H1 (cell line): ENCODE measurements around the gene CSF2RB. TPM values are rescaled to one million over a fixed set of nuclear protein-coding genes. Genes with fewer than 3 reads are reported as not detected.

Source experiments
- CEBPB ChIP-seq: IDR thresholded peaks from 2 replicates; pipeline ENCODE4 v1.6.1; 2012; ENCODE audit warnings: low read depth, low read length
- EGR1 ChIP-seq: IDR thresholded peaks from 2 replicates; pipeline ENCODE4 v1.6.1; 2011; ENCODE audit warnings: low read depth, low read length, borderline replicate concordance
- JUN ChIP-seq: IDR thresholded peaks from 2 replicates; pipeline ENCODE4 v1.6.1; 2011; ENCODE audit warnings: low read depth, mild to moderate bottlenecking, improper control_type of control experiment, low read length
- KDM5A ChIP-seq: fragments of 200-600 bp; IDR thresholded peaks from 2 replicates; pipeline ENCODE4 v1.7.1; 2012; ENCODE audit warnings: mild to moderate bottlenecking, low read length, inconsistent platforms, mixed read lengths
- MAFK ChIP-seq: IDR thresholded peaks from 2 replicates; pipeline ENCODE4 v1.6.1; 2012; ENCODE audit warnings: low read depth, mild to moderate bottlenecking, improper control_type of control experiment, low read length
- MAX ChIP-seq: IDR thresholded peaks from 2 replicates; pipeline ENCODE4 v1.6.1; 2012; ENCODE audit warnings: inconsistent platforms
- NANOG ChIP-seq: IDR thresholded peaks from 2 replicates; pipeline ENCODE4 v1.6.1; 2011; ENCODE audit warnings: low read length, low read depth, mild to moderate bottlenecking, inconsistent platforms; ENCODE audit not compliant: insufficient read depth, poor library complexity, severe bottlenecking
- POLR2AphosphoS5 ChIP-seq: IDR thresholded peaks from 2 replicates; pipeline ENCODE4 v1.6.1; 2011; ENCODE audit warnings: low read depth, low read length
- RXRA ChIP-seq: IDR thresholded peaks from 2 replicates; pipeline ENCODE4 v1.6.1; 2011; ENCODE audit warnings: low read depth, mild to moderate bottlenecking, low read length, moderate library complexity; ENCODE audit not compliant: insufficient read depth
- SRF ChIP-seq: IDR thresholded peaks from 2 replicates; pipeline ENCODE4 v1.6.1; 2011; ENCODE audit warnings: mild to moderate bottlenecking, low read depth, low read length, moderate library complexity
- polyA plus RNA-seq, 7 experiments: library from polyadenylated mRNA; depleted of rRNA in 3 of 7; stranded (reverse) in 5 of 7; unstranded in 2 of 7; fragments of >200 nt in 5 of 7; fragments of 200-250 nt in 2 of 7; gene quantifications; 1 replicate in 5 of 7; 2 replicates in 1 of 7; 4 replicates in 1 of 7; pipeline versions ENCODE4 v1.2.1 to v1.2.3, GENCODE V29; 2011 to 2013; ENCODE audit warnings: missing spikeins in 2 of 7, mixed read lengths in 2 of 7
- total RNA-seq: library from RNA; stranded (reverse); fragmentation: NEBNext Ultra II Directional; extraction: Animal tissue kit (Norgen Biotek cat#: 25700); gene quantifications from 2 replicates; pipeline ENCODE4 v1.2.1, GENCODE V29; 2021

Gene CSF2RB
- total and polyA plus RNA-seq, 2 of the 8 experiments (the other 6 are each of a cell fraction or from before 2014, with no cell fraction given) = not detected

- TF ChIP-seq RXRA = no peak
- no peak for TF ChIP-seq SRF
- no peak for TF ChIP-seq EGR1
- TF ChIP-seq MAFK = no peak
- TF ChIP-seq NANOG = no peak
- no peak for TF ChIP-seq POLR2AphosphoS5
- TF ChIP-seq MAX = no peak
- no peak for TF ChIP-seq CEBPB
- no peak for TF ChIP-seq KDM5A
- TF ChIP-seq JUN = no peak
These were observed 48.2 kb downstream of the CSF2RB start (continued) for GRCh38 chr22:36961626-36962025.
